ENCODE data around the gene GRN. TPM values are rescaled to one million over a fixed set of nuclear protein-coding genes. Genes with fewer than 3 reads are reported as not detected.

The GRN gene
- total RNA-seq, 5 donors from 2014 or later (not counting 1 experiment from before 2014, with no cell fraction given) = 21.0 to 48.3 (median 40.1) TPM

GRCh38 chr17:44381810-44382305, 36.8 kb downstream of the GRN start:
- H3K4me3 Mint-ChIP-seq = no peak overlapping the region
- no peak overlapping the region for H3K27ac Mint-ChIP-seq
- Histone ChIP-seq H3K4me1 (ENCODE audit: control insufficient read depth in 1 of 2, extremely low read depth in 1 of 2, insufficient read depth in 2 of 2, low read length in 2 of 2) (peaks cover 2 to 17% of the 10 kb centered on the region in 2 experiments), H3K36me3 (ENCODE audit: control insufficient read depth in 2 of 2, extremely low read depth in 1 of 2, insufficient read depth in 1 of 2, low read length in 1 of 2) (no peaks in the 10 kb centered on the region), H3K27me3 (replicated peaks in 1 of 2; ENCODE audit: control insufficient read depth in 2 of 2, extremely low read depth in 1 of 2, insufficient read depth in 2 of 2, low read length in 1 of 2) (peaks cover 7 to 53% of the 10 kb centered on the region in 2 experiments), H3K27ac (ENCODE audit: low read length) (no peak overlapping the region), H3K4me3 (ENCODE audit: control insufficient read depth in 1 of 2, extremely low read depth in 1 of 2, low read length in 1 of 2) (no peak overlapping the region), H3K9me3 (no peaks in the 10 kb centered on the region)
- H3K36me3 Mint-ChIP-seq = no peaks in the 10 kb centered on the region
- H3K27me3 Mint-ChIP-seq = peaks cover 0 to 4% of the 10 kb centered on the region in 2 donors
- WGBS (ENCODE audit: insufficient coverage) = 100% methylated on average over 1 of the region's 4 CpGs
- no peak for ATAC-seq (replicated peaks in 1 of 4)
- no peak for DNase-seq
- POLR2A ChIA-PET = no interaction called here
- H3K9me3 Mint-ChIP-seq = no peaks in the 10 kb centered on the region
- CTCF ChIA-PET = interaction anchor here in 1 of 2 donors (0.7 kb wide), 1 partner anchor 66 kb away, joined by 3 read pairs; no protein-coding TSS in a partner anchor
- H3K4me1 Mint-ChIP-seq = peaks cover 11 to 15% (median 13%) of the 10 kb centered on the region in 3 donors

- H3K36me3 ChIP-seq (ENCODE audit: control insufficient read depth in 2 of 2, extremely low read depth in 1 of 2, insufficient read depth in 1 of 2, low read length in 1 of 2) = no peaks in the 10 kb centered on the region
- peaks cover 11 to 15% (median 15%) of the 10 kb centered on the region in 3 donors for H3K4me1 Mint-ChIP-seq
- no peaks in the 10 kb centered on the region for H3K9me3 Mint-ChIP-seq
- peaks cover 0 to 6% of the 10 kb centered on the region in 2 donors for H3K27me3 Mint-ChIP-seq
- no peak overlapping the region for H3K27ac Mint-ChIP-seq
- ChIA-PET CTCF (interaction anchor here in 1 of 2 donors (0.6 kb wide), 1 partner anchor 115 kb away, joined by 3 read pairs; no protein-coding TSS in a partner anchor), POLR2A (no interaction called here)
- no peak overlapping the region for H3K4me3 ChIP-seq (ENCODE audit: control insufficient read depth in 1 of 2, extremely low read depth in 1 of 2, low read length in 1 of 2)
- no peak overlapping the region for H3K27ac ChIP-seq (ENCODE audit: low read length)
- DNase-seq (no peak), ATAC-seq (replicated peaks in 1 of 4) (no peak)
- no peaks in the 10 kb centered on the region for H3K9me3 ChIP-seq
- H3K4me3 Mint-ChIP-seq = no peak overlapping the region
- no peaks in the 10 kb centered on the region for H3K36me3 Mint-ChIP-seq
- H3K27me3 ChIP-seq (replicated peaks in 1 of 2; ENCODE audit: control insufficient read depth in 2 of 2, extremely low read depth in 1 of 2, insufficient read depth in 2 of 2, low read length in 1 of 2) = peaks cover 7 to 51% of the 10 kb centered on the region in 2 experiments
- WGBS (ENCODE audit: insufficient coverage) = 91% methylated on average over 6 of the region's 6 CpGs
- peaks cover 2 to 17% of the 10 kb centered on the region in 2 experiments for H3K4me1 ChIP-seq (ENCODE audit: control insufficient read depth in 1 of 2, extremely low read depth in 1 of 2, insufficient read depth in 2 of 2, low read length in 2 of 2)
Measured at GRCh38 chr17:44382917-44383316, 37.8 kb downstream of the GRN start.

DNA sequence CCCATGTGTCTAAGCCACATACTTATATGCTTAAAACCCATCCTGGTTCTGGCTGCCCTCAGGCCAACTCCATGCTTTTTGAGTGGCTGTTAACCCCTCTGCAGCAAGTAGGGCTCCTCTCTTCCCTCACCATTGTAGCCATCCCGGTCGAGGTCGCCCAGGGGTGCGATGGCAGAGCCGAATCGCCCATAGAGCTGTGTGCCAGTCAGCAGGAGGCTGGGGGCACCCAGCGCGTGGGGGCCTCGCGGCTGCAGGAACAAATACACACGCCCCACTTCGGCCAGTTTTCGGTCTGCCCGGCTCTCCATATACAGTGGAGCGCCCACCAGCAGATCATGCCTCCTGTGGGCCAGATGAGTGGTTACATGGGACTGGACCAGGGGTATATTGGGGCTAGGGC, 38.3 kb downstream of the GRN start:
- H3K36me3 Mint-ChIP-seq = no peaks in the 10 kb centered on the region
- POLR2A ChIA-PET = no interaction called here
- H3K27ac Mint-ChIP-seq = no peak overlapping the region

GRCh38 chr17:44383861-44384260, 38.8 kb downstream of the GRN start:
- H3K36me3 Mint-ChIP-seq = no peaks in the 10 kb centered on the region
- POLR2A ChIA-PET = no interaction called here

More for the DNA sequence above, 38.3 kb downstream of the GRN start:
- ATAC-seq (replicated peaks in 1 of 4) (no peak), DNase-seq (no peak)
- peaks cover 7 to 51% of the 10 kb centered on the region in 2 experiments for H3K27me3 ChIP-seq (replicated peaks in 1 of 2; ENCODE audit: control insufficient read depth in 2 of 2, extremely low read depth in 1 of 2, insufficient read depth in 2 of 2, low read length in 1 of 2)
- peaks cover 2 to 17% of the 10 kb centered on the region in 2 experiments for H3K4me1 ChIP-seq (ENCODE audit: control insufficient read depth in 1 of 2, extremely low read depth in 1 of 2, insufficient read depth in 2 of 2, low read length in 2 of 2)
- Mint-ChIP-seq H3K4me1 (peaks cover 11 to 15% (median 15%) of the 10 kb centered on the region in 3 donors), H3K27me3 (peaks cover 0 to 7% of the 10 kb centered on the region in 2 donors), H3K4me3 (no peak overlapping the region), H3K9me3 (no peaks in the 10 kb centered on the region)
- no peak overlapping the region for H3K4me3 ChIP-seq (ENCODE audit: control insufficient read depth in 1 of 2, extremely low read depth in 1 of 2, low read length in 1 of 2)
- 96% methylated on average over 6 of the region's 15 CpGs for WGBS (ENCODE audit: insufficient coverage)
- H3K36me3 ChIP-seq (ENCODE audit: control insufficient read depth in 2 of 2, extremely low read depth in 1 of 2, insufficient read depth in 1 of 2, low read length in 1 of 2) = no peaks in the 10 kb centered on the region
- H3K9me3 ChIP-seq = no peaks in the 10 kb centered on the region
- no peak overlapping the region for H3K27ac ChIP-seq (ENCODE audit: low read length)
- CTCF ChIA-PET = interaction anchor here in 1 of 2 donors (0.6 kb wide), 1 partner anchor 114 kb away, joined by 3 read pairs; no protein-coding TSS in a partner anchor

DNA sequence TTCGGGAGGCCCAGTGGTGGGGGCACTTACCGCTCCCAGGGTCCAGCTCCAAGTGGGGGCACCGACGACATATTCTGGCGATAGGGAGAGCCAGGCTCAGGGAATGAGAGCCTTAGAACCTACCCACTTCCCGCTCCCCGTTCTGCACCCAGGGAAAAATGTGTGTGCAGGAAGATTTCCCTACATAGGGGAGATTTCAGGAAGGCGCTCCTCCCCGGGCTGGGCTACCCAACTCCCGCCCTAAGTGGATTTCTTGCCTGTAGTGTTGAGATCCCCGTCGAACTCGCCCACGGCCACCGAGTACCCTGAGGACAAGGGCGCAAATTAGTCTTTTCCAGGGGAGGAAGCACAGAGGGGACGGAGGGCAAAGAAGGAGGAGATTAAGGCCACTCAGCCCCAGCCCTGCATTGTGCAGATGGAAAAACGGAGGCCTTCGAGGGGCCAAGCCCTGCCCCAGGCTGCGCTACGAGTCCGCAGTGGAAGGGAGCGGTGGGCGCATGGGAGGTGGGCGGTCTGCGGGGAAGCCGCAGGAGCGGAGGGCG, 39.2 kb downstream of the GRN start:
- Histone ChIP-seq H3K27ac (ENCODE audit: low read length) (no peak overlapping the region), H3K4me3 (ENCODE audit: control insufficient read depth in 1 of 2, extremely low read depth in 1 of 2, low read length in 1 of 2) (no peak overlapping the region), H3K36me3 (ENCODE audit: control insufficient read depth in 2 of 2, extremely low read depth in 1 of 2, insufficient read depth in 1 of 2, low read length in 1 of 2) (no peaks in the 10 kb centered on the region), H3K4me1 (ENCODE audit: control insufficient read depth in 1 of 2, extremely low read depth in 1 of 2, insufficient read depth in 2 of 2, low read length in 2 of 2) (peaks cover 2 to 17% of the 10 kb centered on the region in 2 experiments), H3K27me3 (replicated peaks in 1 of 2; ENCODE audit: control insufficient read depth in 2 of 2, extremely low read depth in 1 of 2, insufficient read depth in 2 of 2, low read length in 1 of 2) (peaks cover 7 to 51% of the 10 kb centered on the region in 2 experiments), H3K9me3 (no peaks in the 10 kb centered on the region)
- ChIA-PET CTCF (no interaction called here), POLR2A (no interaction called here)
- Mint-ChIP-seq H3K27ac (no peak overlapping the region), H3K4me1 (peaks cover 11 to 17% (median 16%) of the 10 kb centered on the region in 3 donors), H3K36me3 (no peaks in the 10 kb centered on the region), H3K9me3 (no peaks in the 10 kb centered on the region), H3K27me3 (peaks cover under 1 to 7% of the 10 kb centered on the region in 2 donors), H3K4me3 (peak overlapping the region; percentile 58 to 77 (median 66))
- 69% methylated on average over 21 of the region's 29 CpGs for WGBS (ENCODE audit: insufficient coverage)
- no peak for DNase-seq
- ATAC-seq (replicated peaks in 1 of 4) = no peak

More at GRCh38 chr17:44383861-44384260, 38.8 kb downstream of the GRN start:
- Mint-ChIP-seq H3K27ac (no peak overlapping the region), H3K9me3 (no peaks in the 10 kb centered on the region), H3K27me3 (peaks cover 0 to 7% of the 10 kb centered on the region in 2 donors), H3K4me1 (peaks cover 11 to 15% (median 15%) of the 10 kb centered on the region in 3 donors), H3K4me3 (no peak overlapping the region)
- H3K4me3 ChIP-seq (ENCODE audit: control insufficient read depth in 1 of 2, extremely low read depth in 1 of 2, low read length in 1 of 2) = no peak overlapping the region
- 90% methylated on average over 4 of the region's 16 CpGs for WGBS (ENCODE audit: insufficient coverage)
- ATAC-seq (replicated peaks in 1 of 4) (no peak), DNase-seq (no peak)
- no peaks in the 10 kb centered on the region for H3K36me3 ChIP-seq (ENCODE audit: control insufficient read depth in 2 of 2, extremely low read depth in 1 of 2, insufficient read depth in 1 of 2, low read length in 1 of 2)
- no peak overlapping the region for H3K27ac ChIP-seq (ENCODE audit: low read length)
- CTCF ChIA-PET = no interaction called here
- peaks cover 2 to 17% of the 10 kb centered on the region in 2 experiments for H3K4me1 ChIP-seq (ENCODE audit: control insufficient read depth in 1 of 2, extremely low read depth in 1 of 2, insufficient read depth in 2 of 2, low read length in 2 of 2)
- H3K9me3 ChIP-seq = no peaks in the 10 kb centered on the region
- peaks cover 7 to 51% of the 10 kb centered on the region in 2 experiments for H3K27me3 ChIP-seq (replicated peaks in 1 of 2; ENCODE audit: control insufficient read depth in 2 of 2, extremely low read depth in 1 of 2, insufficient read depth in 2 of 2, low read length in 1 of 2)

DNA sequence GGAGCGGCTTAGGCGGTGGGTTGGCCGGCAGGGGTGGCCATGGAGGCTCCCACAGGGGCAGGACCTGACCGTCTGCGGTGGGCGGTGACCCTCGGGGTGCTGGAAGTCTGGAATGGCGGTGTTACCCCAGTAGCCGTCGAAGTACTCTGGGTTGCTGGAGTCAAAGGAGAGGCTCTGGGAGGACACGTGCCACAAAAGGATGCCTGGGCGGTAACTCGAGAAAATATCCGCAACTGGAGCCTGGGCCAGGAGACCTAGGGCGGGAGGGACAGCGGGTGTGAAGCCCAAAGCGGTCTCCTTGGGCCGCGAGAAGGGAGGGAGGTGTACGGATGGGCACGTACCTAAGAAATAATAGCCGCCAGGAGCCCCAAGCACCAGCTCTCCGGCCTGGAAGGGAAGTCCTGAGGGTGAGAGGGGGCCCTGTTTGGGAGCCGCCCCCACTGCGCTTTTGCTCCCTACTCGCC, 39.8 kb downstream of the GRN start:
- Mint-ChIP-seq H3K27me3 (peaks cover 5 to 7% of the 10 kb centered on the region in 2 donors), H3K4me1 (peaks cover 13 to 22% (median 21%) of the 10 kb centered on the region in 3 donors), H3K27ac (no peak overlapping the region), H3K36me3 (no peaks in the 10 kb centered on the region), H3K9me3 (no peaks in the 10 kb centered on the region), H3K4me3 (peak overlapping the region; percentile 68 to 77 (median 71))
- peak in 1 of 35 experiments; percentile 13 for DNase-seq
- peak in 1 of 4 experiments; percentile 17 for ATAC-seq (replicated peaks in 1 of 4)
- Histone ChIP-seq H3K4me3 (ENCODE audit: control insufficient read depth in 1 of 2, extremely low read depth in 1 of 2, low read length in 1 of 2) (peak overlapping the region; percentile 53 to 57), H3K27me3 (replicated peaks in 1 of 2; ENCODE audit: control insufficient read depth in 2 of 2, extremely low read depth in 1 of 2, insufficient read depth in 2 of 2, low read length in 1 of 2) (peaks cover 7 to 48% of the 10 kb centered on the region in 2 experiments), H3K27ac (ENCODE audit: low read length) (no peak overlapping the region), H3K4me1 (ENCODE audit: control insufficient read depth in 1 of 2, extremely low read depth in 1 of 2, insufficient read depth in 2 of 2, low read length in 2 of 2) (peaks cover 2 to 17% of the 10 kb centered on the region in 2 experiments), H3K36me3 (ENCODE audit: control insufficient read depth in 2 of 2, extremely low read depth in 1 of 2, insufficient read depth in 1 of 2, low read length in 1 of 2) (no peaks in the 10 kb centered on the region), H3K9me3 (no peaks in the 10 kb centered on the region)
- 13% methylated on average over 26 of the region's 26 CpGs for WGBS (ENCODE audit: insufficient coverage)
- POLR2A ChIA-PET = no interaction called here
- CTCF ChIA-PET = interaction anchor here in 1 of 2 donors (0.7 kb wide), 1 partner anchor 133 kb away, joined by 9 read pairs; no protein-coding TSS in a partner anchor
